GM21515 (cell line): ENCODE measurements around the gene ENSA.
"Not testable (repeated sequence)": the region's sequence is repeated elsewhere in the genome, so short reads cannot be mapped to it uniquely, and the experiment has no call there.

Experiments
- ATAC-seq: cut with Tn5 transposase; IDR thresholded peaks from one replicate; pipeline ENCODE4 v1.9.1; 2021; ENCODE audit not compliant: unreplicated experiment

Gene ENSA

GRCh38 chr1:150629115-150629928 lies at the start of gene ENSA:
Gene ENSA (minus strand): TSS chr1:150629612. CDS start chr1:150629470, 142 bp downstream.
- peak; percentile 90 for ATAC-seq

GRCh38 chr1:150678988-150679387 lies 49.6 kb upstream of the ENSA start:
- ATAC-seq: no peak

- no peak for ATAC-seq
These were observed 45.5 kb upstream of the ENSA start for GRCh38 chr1:150674881-150675280.

- ATAC-seq: no peak
These were observed 33.9 kb upstream of the ENSA start for GRCh38 chr1:150663321-150663720.

- no peak for ATAC-seq
These were observed 33.4 kb upstream of the ENSA start for GRCh38 chr1:150662811-150663210.

GRCh38 chr1:150661156-150661555 lies 31.7 kb upstream of the ENSA start:
- no peak for ATAC-seq

GRCh38 chr1:150660584-150660983 lies 31.2 kb upstream of the ENSA start:
- ATAC-seq: no peak

- ATAC-seq: not testable (repeated sequence)
These were observed 27.7 kb upstream of the ENSA start for GRCh38 chr1:150657064-150657463.

GRCh38 chr1:150654635-150655034 lies 25.2 kb upstream of the ENSA start:
- not testable (repeated sequence) for ATAC-seq

- ATAC-seq: no peak
These were observed 20.8 kb upstream of the ENSA start for GRCh38 chr1:150650193-150650592.

- ATAC-seq: no peak
These were observed 20.1 kb upstream of the ENSA start for GRCh38 chr1:150649441-150650075.

- ATAC-seq: no peak
These were observed 12.9 kb upstream of the ENSA start for GRCh38 chr1:150642296-150642695.

- ATAC-seq: not testable (repeated sequence)
These were observed 11.9 kb upstream of the ENSA start for GRCh38 chr1:150641126-150641815.

GRCh38 chr1:150638430-150638829 lies 9.0 kb upstream of the ENSA start:
- ATAC-seq: not testable (repeated sequence)

- not testable (repeated sequence) for ATAC-seq
These were observed 5.6 kb upstream of the ENSA start for GRCh38 chr1:150634839-150635622.

- no peak for ATAC-seq
These were observed 672 bp downstream of the ENSA start for GRCh38 chr1:150628766-150629114.

GRCh38 chr1:150627826-150628410 lies 1.5 kb downstream of the ENSA start:
- no peak for ATAC-seq

- ATAC-seq: no peak
These were observed 3.3 kb downstream of the ENSA start for GRCh38 chr1:150626150-150626549.

GRCh38 chr1:150624546-150624945 lies 4.9 kb downstream of the ENSA start:
- not testable (repeated sequence) for ATAC-seq

GRCh38 chr1:150624134-150624533 lies 5.3 kb downstream of the ENSA start:
- not testable (repeated sequence) for ATAC-seq
